SK-N-SH treated with all-trans-retinoic acid at 6 μM for 48 hours (cell line): Measurements from ENCODE around the gene IQSEC1.

Experiments
- ATAC-seq: fragments of 200-7000 bp; cut with Tn5 transposase; 3 replicates; pipeline ENCODE4 v1.9.1; 2020; ENCODE audit warnings: mild to moderate bottlenecking, moderate library complexity
- ARNTL ChIP-seq: fragments of 450-650 bp; formaldehyde crosslinking; IDR thresholded peaks from 2 replicates; pipeline ENCODE4 v1.5.0; 2020; ENCODE audit warnings: low read depth, mild to moderate bottlenecking, moderate library complexity, borderline replicate concordance
- BACH2 ChIP-seq: fragments of 250-450 bp; sonication (Bioruptor Pico); IDR thresholded peaks from 2 replicates; pipeline ENCODE4 v1.9.0; 2021; ENCODE audit warnings: mild to moderate bottlenecking, borderline replicate concordance
- CSDC2 ChIP-seq: fragments of 250-450 bp; sonication (Bioruptor Pico); IDR thresholded peaks from 2 replicates; pipeline ENCODE4 v1.5.0; 2020; ENCODE audit warnings: mild to moderate bottlenecking, moderate library complexity
- OSR1 ChIP-seq: fragments of 250-450 bp; sonication (Bioruptor Pico); IDR thresholded peaks from 2 replicates; pipeline ENCODE4 v1.8.0; 2022; ENCODE audit warnings: moderate library complexity, mild to moderate bottlenecking, inconsistent platforms
- RARB ChIP-seq: fragments of 250-450 bp; sonication (Bioruptor Pico); IDR thresholded peaks from 2 replicates; pipeline ENCODE4 v1.8.0; 2021; ENCODE audit warnings: mild to moderate bottlenecking, moderate library complexity
- TCF4 ChIP-seq: fragments of 250-450 bp; sonication (Bioruptor Pico); IDR thresholded peaks from 2 replicates; pipeline ENCODE4 v1.8.0; 2021; ENCODE audit warnings: mild to moderate bottlenecking, moderate library complexity, borderline replicate concordance
- TOX ChIP-seq: fragments of 250-450 bp; sonication (Bioruptor Pico); IDR thresholded peaks from 2 replicates; pipeline ENCODE4 v1.8.0; 2021; ENCODE audit warnings: mild to moderate bottlenecking, moderate library complexity, borderline replicate concordance
- ZC3H10 ChIP-seq: fragments of 250-450 bp; sonication (Bioruptor Pico); IDR thresholded peaks from 2 replicates; pipeline ENCODE4 v1.5.1; 2021; ENCODE audit warnings: mild to moderate bottlenecking, moderate library complexity
- ZFP3 ChIP-seq: fragments of 250-450 bp; sonication (Bioruptor Pico); IDR thresholded peaks from 2 replicates; pipeline ENCODE4 v1.5.0; 2020; ENCODE audit warnings: mild to moderate bottlenecking, moderate library complexity
- ZFP30 ChIP-seq: fragments of 450-650 bp; formaldehyde crosslinking; IDR thresholded peaks from 2 replicates; pipeline ENCODE4 v1.5.0; 2022; ENCODE audit warnings: mild to moderate bottlenecking, moderate library complexity
- ZNF565 ChIP-seq: fragments of 450-650 bp; formaldehyde crosslinking; conservative IDR thresholded peaks from 2 replicates; pipeline ENCODE4 v1.5.0; 2020; ENCODE audit warnings: low read depth, mild to moderate bottlenecking, moderate library complexity
- ZNF70 ChIP-seq: fragments of 450-650 bp; formaldehyde crosslinking; IDR thresholded peaks from 2 replicates; pipeline ENCODE4 v1.5.0; 2020; ENCODE audit warnings: mild to moderate bottlenecking, moderate library complexity
- ZNF8 ChIP-seq: fragments of 450-650 bp; formaldehyde crosslinking; IDR thresholded peaks from 2 replicates; pipeline ENCODE4 v1.5.0; 2020; ENCODE audit warnings: mild to moderate bottlenecking, moderate library complexity
- TF ChIP-seq, protein P1 (sequence below): fragments of 250-450 bp; sonication (Bioruptor Pico); IDR thresholded peaks from 2 replicates; pipeline ENCODE4 v1.5.1; 2021; ENCODE audit warnings: mild to moderate bottlenecking, moderate library complexity
- TF ChIP-seq, protein P2 (sequence below): fragments of 250-450 bp; sonication (Bioruptor Pico); IDR thresholded peaks from 2 replicates; pipeline ENCODE4 v1.5.1; 2020; ENCODE audit warnings: low read depth, mild to moderate bottlenecking, moderate library complexity
- TF ChIP-seq, protein P3 (sequence below): fragments of 250-450 bp; sonication (Bioruptor Pico); IDR thresholded peaks from 2 replicates; pipeline ENCODE4 v1.5.0; 2020; ENCODE audit warnings: mild to moderate bottlenecking, moderate library complexity
- TF ChIP-seq, protein P4 (sequence below): fragments of 250-450 bp; sonication (Bioruptor Pico); IDR thresholded peaks from 2 replicates; pipeline ENCODE4 v1.8.0; 2020; ENCODE audit warnings: mild to moderate bottlenecking, moderate library complexity, borderline replicate concordance

Gene IQSEC1

DNA sequence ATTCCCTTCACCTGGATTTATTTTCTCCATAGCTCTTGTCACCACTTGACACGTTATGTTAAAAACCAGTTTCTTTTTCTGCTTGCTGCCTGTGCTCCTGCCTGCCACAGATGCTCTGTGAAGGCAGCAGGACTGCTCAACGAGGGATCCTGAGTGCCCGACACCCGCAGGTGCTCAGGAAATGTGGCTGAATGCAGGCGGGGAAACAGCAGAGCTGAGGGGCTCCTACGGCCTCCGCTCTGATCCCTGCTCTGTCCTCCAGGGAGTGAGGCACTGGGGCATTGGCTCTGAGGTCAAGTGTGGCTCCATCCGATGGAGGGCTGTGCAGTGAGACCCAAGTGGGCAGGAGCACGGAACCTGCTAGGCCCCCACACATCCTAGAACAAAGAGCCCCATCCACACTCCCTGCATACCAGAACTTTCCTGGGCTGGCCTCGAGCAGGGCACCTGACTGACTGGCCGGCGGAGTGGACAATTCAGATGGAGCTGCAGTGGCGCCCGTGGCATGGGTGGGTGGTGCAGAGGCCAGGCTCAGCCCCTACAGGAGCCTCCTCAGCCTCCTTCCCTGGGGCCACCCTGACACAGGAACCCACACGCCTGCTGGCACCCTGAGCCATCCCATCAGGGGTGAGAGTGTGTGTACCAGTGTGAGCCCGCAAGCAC, 27.9 kb downstream of the IQSEC1 start:
- ATAC-seq = no peak
- TF ChIP-seq, protein P1, sequence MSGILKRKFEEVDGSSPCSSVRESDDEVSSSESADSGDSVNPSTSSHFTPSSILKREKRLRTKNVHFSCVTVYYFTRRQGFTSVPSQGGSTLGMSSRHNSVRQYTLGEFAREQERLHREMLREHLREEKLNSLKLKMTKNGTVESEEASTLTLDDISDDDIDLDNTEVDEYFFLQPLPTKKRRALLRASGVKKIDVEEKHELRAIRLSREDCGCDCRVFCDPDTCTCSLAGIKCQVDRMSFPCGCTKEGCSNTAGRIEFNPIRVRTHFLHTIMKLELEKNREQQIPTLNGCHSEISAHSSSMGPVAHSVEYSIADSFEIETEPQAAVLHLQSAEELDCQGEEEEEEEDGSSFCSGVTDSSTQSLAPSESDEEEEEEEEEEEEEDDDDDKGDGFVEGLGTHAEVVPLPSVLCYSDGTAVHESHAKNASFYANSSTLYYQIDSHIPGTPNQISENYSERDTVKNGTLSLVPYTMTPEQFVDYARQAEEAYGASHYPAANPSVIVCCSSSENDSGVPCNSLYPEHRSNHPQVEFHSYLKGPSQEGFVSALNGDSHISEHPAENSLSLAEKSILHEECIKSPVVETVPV (CRISPR knock-in tag) = no peak
- TF ChIP-seq TCF4 (CRISPR knock-in tag) = no peak
- no peak for TF ChIP-seq ZNF565
- TF ChIP-seq TOX (CRISPR knock-in tag) = no peak
- no peak for TF ChIP-seq RARB (CRISPR knock-in tag)
- TF ChIP-seq, protein P2, sequence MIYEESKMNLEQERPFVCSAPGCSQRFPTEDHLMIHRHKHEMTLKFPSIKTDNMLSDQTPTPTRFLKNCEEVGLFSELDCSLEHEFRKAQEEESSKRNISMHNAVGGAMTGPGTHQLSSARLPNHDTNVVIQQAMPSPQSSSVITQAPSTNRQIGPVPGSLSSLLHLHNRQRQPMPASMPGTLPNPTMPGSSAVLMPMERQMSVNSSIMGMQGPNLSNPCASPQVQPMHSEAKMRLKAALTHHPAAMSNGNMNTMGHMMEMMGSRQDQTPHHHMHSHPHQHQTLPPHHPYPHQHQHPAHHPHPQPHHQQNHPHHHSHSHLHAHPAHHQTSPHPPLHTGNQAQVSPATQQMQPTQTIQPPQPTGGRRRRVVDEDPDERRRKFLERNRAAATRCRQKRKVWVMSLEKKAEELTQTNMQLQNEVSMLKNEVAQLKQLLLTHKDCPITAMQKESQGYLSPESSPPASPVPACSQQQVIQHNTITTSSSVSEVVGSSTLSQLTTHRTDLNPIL = no peak
- no peak for TF ChIP-seq ZC3H10 (CRISPR knock-in tag)
- no peak for TF ChIP-seq ZFP30 (CRISPR knock-in tag)

DNA sequence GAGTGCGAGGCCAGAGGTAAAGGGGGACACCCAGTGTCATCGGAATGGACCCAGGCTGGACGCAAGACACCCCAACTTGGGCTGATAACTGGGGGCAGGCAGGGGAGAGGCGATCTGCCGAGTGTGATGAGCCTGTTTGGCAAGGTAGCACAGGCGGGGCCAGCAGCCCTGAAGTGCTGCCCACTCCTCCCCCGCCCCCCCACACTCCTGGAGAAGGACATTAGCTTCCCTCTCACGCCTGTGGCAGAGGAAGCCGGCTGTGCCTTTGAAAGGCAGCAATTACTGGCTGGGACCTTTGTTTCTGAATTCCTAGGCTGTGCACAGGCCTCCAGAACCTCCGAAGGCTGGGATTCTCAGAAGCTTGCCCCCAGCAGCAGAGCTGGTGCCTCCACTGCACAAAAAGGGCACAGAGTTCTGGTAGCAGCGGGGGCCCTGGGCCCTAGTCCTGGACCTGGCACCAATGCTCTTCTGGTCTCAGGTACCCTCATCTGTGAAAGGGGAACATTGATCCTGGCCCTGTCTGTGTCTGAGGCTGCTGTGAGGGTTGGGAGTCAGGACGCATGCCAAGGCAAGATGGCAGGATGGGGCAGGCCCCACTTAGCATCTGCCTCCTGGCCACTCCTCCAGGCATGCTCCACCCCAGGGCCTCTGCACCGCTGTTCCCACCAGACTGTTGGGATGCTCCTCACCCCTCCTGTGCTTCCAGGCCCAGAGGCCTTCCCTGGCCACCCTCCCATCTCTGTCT, 28.6 kb downstream of the IQSEC1 start:
- TF ChIP-seq, protein P2 = no peak
- no peak for TF ChIP-seq ZNF8 (CRISPR knock-in tag)
- TF ChIP-seq ZC3H10 (CRISPR knock-in tag) = no peak
- TF ChIP-seq TCF4 (CRISPR knock-in tag) = no peak
- TF ChIP-seq CSDC2 (CRISPR knock-in tag) = no peak
- TF ChIP-seq ZFP3 (CRISPR knock-in tag) = no peak
- no peak for ATAC-seq

DNA sequence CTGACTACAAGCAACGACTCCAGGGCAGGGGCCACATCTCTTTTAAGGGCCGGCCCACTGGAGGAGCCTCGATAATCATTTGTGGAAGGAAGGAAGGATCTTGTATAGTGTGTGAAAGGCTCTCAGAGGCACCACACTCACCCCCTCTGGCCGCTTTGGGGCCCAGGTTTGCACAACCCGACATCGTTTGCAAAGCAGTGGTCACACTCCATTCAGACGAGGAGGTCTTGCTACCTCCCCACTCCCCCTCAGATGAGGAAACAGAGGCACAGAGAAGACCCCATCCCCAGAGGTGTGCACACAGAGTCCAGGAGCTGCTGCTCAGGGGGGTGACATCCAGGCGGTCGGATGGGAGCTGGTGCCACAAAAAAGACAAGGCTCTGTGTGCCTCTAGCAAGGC, 29.6 kb downstream of the IQSEC1 start:
- TF ChIP-seq ZNF565 (no peak), ZFP3 (CRISPR knock-in tag) (no peak), ZFP30 (CRISPR knock-in tag) (no peak), ARNTL (no peak), ZC3H10 (CRISPR knock-in tag) (no peak), OSR1 (CRISPR knock-in tag) (no peak), ZNF8 (CRISPR knock-in tag) (no peak), CSDC2 (CRISPR knock-in tag) (no peak), BACH2 (CRISPR knock-in tag) (no peak), ZNF70 (CRISPR knock-in tag) (no peak)
- TF ChIP-seq, protein P2 = no peak
- TF ChIP-seq, protein P1 (CRISPR knock-in tag) = no peak
- TF ChIP-seq, protein P3, sequence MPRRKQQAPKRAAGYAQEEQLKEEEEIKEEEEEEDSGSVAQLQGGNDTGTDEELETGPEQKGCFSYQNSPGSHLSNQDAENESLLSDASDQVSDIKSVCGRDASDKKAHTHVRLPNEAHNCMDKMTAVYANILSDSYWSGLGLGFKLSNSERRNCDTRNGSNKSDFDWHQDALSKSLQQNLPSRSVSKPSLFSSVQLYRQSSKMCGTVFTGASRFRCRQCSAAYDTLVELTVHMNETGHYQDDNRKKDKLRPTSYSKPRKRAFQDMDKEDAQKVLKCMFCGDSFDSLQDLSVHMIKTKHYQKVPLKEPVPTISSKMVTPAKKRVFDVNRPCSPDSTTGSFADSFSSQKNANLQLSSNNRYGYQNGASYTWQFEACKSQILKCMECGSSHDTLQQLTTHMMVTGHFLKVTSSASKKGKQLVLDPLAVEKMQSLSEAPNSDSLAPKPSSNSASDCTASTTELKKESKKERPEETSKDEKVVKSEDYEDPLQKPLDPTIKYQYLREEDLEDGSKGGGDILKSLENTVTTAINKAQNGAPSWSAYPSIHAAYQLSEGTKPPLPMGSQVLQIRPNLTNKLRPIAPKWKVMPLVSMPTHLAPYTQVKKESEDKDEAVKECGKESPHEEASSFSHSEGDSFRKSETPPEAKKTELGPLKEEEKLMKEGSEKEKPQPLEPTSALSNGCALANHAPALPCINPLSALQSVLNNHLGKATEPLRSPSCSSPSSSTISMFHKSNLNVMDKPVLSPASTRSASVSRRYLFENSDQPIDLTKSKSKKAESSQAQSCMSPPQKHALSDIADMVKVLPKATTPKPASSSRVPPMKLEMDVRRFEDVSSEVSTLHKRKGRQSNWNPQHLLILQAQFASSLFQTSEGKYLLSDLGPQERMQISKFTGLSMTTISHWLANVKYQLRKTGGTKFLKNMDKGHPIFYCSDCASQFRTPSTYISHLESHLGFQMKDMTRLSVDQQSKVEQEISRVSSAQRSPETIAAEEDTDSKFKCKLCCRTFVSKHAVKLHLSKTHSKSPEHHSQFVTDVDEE = no peak
- TF ChIP-seq, protein P4, sequence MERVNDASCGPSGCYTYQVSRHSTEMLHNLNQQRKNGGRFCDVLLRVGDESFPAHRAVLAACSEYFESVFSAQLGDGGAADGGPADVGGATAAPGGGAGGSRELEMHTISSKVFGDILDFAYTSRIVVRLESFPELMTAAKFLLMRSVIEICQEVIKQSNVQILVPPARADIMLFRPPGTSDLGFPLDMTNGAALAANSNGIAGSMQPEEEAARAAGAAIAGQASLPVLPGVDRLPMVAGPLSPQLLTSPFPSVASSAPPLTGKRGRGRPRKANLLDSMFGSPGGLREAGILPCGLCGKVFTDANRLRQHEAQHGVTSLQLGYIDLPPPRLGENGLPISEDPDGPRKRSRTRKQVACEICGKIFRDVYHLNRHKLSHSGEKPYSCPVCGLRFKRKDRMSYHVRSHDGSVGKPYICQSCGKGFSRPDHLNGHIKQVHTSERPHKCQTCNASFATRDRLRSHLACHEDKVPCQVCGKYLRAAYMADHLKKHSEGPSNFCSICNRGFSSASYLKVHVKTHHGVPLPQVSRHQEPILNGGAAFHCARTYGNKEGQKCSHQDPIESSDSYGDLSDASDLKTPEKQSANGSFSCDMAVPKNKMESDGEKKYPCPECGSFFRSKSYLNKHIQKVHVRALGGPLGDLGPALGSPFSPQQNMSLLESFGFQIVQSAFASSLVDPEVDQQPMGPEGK (CRISPR knock-in tag) = no peak
- ATAC-seq = no peak
